GM10266 (cell line): ENCODE results near the gene NRXN3.

Experiments
- DNase-seq: peaks from one replicate; pipeline ENCODE4 v3.0.0; 2012; ENCODE audit errors: extremely low spot score
- CTCF ChIP-seq: IDR thresholded peaks from 2 replicates; pipeline ENCODE4 v1.5.1; 2012; ENCODE audit warnings: mild to moderate bottlenecking, low read depth; ENCODE audit not compliant: control insufficient read depth, insufficient read depth; ENCODE audit errors: missing control alignments

NRXN3 gene

GRCh38 chr14:78637908-78638475, 467.8 kb downstream of the NRXN3 start:
- no peak for TF ChIP-seq CTCF
- DNase-seq = no peak

- TF ChIP-seq CTCF = no peak
- DNase-seq = no peak
These were observed 468.8 kb downstream of the NRXN3 start for GRCh38 chr14:78638926-78639325.

- no peak for DNase-seq
- TF ChIP-seq CTCF = no peak
These were observed 474.8 kb downstream of the NRXN3 start for GRCh38 chr14:78644824-78645559.

- TF ChIP-seq CTCF = no peak
These were observed 482.6 kb downstream of the NRXN3 start for GRCh38 chr14:78652727-78653126.

GRCh38 chr14:78653173-78653572, 483.0 kb downstream of the NRXN3 start:
- no peak for TF ChIP-seq CTCF
- DNase-seq = no peak

More at GRCh38 chr14:78652727-78653126, 482.6 kb downstream of the NRXN3 start:
- DNase-seq = no peak

- no peak for DNase-seq
- no peak for TF ChIP-seq CTCF
These were observed 487.3 kb downstream of the NRXN3 start for GRCh38 chr14:78657451-78657850.

GRCh38 chr14:78664841-78665240, 494.7 kb downstream of the NRXN3 start:
- DNase-seq = no peak
- no peak for TF ChIP-seq CTCF
